Activated CD8-positive, alpha-beta memory T cell treated with anti-CD3 and anti-CD28 coated beads, Interleukin-2, amount 50 U/mL, for 48 hours (primary cell): ENCODE measurements around the gene TBC1D32.
"Not testable (repeated sequence)": the region's sequence is repeated elsewhere in the genome, so short reads cannot be mapped to it uniquely, and the experiment has no call there.

Source experiments
- DNase-seq: peaks from one replicate; pipeline ENCODE4 v3.0.0-alpha.2; 2020

Gene TBC1D32

DNA sequence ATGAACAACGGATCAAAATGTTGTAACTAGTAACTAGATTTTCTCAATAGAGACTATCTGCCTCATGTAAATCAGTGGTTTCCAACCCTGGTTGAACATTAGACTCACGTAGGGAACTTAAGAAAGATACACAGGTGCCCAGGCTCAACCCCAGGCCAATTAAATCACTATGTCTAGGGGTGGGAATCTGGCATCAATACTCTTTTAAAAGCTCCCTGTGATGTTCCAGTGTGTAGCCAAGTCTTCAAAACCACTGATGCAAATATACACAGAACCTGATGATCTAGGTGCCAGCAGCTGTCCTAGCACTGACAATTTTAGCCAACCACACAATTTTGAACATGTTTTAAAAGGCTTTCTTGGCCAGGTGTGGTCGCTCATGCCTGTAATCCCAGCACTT is 128.7 kb downstream of the TBC1D32 start:
- DNase-seq, result no peak

- DNase-seq, result no peak
Observed at GRCh38 chr6:121201105-121201504, 133.2 kb downstream of the TBC1D32 start.

GRCh38 chr6:121196042-121196441 is 138.2 kb downstream of the TBC1D32 start:
- not testable (repeated sequence) for DNase-seq

GRCh38 chr6:121190122-121190521 is 144.2 kb downstream of the TBC1D32 start:
- DNase-seq, result no peak

GRCh38 chr6:121188356-121188755 is 145.9 kb downstream of the TBC1D32 start:
- DNase-seq, result no peak

DNA sequence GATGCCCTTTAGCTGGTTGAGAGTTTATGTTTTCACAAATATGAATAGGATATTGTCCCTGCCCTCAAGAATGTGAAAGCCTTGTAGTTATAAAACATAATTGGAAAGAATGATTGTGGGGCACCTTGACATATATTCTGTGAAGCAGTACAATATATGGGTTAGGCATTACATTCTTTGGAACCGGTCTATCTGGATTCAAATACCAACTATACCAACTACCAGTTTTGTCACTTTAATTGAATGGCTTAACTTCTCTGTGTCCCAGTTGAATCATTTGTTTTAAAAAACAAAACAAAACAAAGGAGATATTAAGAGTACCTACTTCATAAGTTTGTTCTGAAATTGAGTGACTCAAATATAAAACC is 146.5 kb downstream of the TBC1D32 start:
- no peak for DNase-seq

DNA sequence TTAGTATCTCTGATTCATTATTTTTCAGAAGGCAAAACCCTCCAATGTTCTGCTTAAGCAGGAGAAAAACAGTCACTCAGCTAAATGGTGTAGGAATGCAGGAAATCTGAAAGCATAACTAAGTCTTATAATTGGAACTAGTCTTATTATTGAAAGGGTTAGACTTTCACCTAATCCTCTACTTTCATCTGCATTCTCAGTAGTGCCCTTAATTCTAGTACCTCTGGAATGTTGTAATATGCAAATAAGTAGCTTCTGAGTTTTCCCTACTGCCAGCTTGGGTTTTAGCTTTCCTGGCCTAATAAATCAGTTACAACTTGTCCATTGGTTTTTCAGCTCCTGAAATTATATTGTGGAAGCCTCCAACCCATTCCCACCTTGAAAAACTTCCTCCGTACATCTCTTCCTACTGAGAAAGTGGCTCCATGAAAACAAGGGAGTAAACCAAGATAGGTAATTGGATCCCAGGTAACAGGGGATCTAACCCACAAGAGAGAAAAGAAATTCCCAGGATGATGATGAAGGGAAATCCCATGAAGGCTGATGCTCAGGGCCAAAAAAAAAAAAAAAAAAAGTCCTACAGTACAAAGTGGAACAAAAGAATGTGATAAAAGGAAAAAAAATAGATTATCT is 147.0 kb downstream of the TBC1D32 start:
- no peak for DNase-seq

DNA sequence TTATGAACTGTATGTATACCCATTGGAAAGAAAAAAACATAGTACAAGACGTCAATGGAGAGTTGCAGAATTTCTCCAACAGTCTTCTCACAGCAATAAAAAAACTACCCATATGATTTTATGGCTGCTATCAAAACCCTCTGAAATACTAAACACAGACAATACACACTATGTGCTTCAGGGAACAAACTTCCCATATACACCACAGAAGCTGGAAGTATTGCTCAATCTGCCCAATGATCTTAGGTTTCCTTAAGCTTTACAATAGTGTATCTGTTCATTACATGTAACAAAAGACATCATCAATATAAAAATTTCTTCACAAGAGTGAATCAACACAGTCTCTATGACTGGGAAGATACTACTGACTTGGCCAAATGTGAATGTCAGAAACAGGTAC is 150.5 kb downstream of the TBC1D32 start:
- DNase-seq, result no peak

DNA sequence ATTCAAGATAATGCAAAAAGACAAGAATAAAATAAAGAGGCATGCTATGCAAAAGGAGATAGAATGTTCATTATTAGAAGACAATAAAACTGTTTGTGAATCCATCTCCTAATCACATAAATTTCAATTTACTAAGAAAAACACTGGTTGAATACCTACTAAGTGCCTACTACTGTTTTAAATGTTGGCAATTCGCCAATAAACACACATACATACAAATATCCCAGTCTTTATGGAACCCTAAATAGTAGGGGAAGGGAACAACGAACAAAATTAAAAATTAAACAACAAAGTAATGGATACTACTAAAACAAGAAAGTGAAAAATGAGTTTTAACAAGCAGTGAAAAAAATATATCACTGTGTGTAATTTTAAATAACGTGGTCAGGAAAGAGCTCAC is 158.5 kb downstream of the TBC1D32 start:
- DNase-seq, result no peak

DNA sequence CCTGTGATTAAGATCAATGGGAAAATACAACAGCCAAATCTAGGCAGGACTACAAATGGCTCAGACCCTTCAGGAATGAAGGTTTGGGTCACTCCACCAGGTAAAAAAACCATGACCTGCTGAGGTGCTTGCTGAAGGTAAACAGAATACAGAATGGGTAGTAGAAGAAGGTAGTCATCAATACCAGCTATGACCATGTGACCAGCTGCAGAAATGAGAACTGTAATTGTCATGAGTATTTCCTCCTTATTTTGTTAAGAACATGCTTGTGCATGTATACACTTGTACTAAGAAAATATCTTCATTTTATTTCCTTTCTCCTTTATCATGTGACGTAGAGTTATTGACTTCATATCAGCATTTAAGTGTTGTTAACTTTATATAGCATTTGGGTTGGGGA is 161.8 kb downstream of the TBC1D32 start:
- not testable (repeated sequence) for DNase-seq

DNA sequence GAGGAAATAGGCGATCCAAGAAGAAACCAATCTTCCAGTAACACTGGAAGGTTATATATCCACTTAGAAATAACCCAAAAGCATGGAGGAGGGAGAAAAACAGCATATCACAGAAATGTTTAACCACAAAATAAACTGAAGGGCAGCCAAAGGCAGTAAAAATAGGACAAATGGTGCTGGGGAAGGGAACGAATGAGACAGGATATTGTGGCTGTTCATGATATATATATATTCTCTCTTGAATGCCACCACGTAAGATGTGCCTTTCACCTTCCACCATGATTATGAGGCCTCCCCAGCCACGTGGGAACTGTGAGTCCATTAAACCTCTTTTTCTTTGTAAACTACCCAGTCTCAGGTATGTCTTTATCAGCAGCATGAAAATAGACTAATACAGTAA is 162.4 kb downstream of the TBC1D32 start:
- DNase-seq, result no peak

- no peak for DNase-seq
Observed at GRCh38 chr6:121161886-121162285, 172.4 kb downstream of the TBC1D32 start.

GRCh38 chr6:121160276-121160675 is 174.0 kb downstream of the TBC1D32 start:
- DNase-seq, result no peak

DNA sequence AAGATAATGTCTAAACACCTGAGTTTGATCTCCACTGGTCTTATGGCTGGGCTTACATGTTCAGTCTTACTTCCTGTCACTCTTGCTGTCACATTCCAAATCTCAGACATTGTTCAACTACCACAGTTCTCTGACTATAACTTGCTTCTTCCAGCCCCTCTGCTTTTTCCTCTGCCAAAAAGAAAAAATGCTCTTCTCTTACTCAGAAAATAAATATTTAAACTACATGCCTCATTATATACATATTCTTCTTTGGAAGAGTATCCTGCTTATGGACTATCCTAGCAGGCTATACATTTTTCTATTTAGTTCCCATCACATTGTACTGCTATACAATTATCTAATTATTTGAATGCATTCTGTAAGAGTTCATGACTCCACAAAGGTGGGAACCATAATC is 175.4 kb downstream of the TBC1D32 start:
- no peak for DNase-seq

DNA sequence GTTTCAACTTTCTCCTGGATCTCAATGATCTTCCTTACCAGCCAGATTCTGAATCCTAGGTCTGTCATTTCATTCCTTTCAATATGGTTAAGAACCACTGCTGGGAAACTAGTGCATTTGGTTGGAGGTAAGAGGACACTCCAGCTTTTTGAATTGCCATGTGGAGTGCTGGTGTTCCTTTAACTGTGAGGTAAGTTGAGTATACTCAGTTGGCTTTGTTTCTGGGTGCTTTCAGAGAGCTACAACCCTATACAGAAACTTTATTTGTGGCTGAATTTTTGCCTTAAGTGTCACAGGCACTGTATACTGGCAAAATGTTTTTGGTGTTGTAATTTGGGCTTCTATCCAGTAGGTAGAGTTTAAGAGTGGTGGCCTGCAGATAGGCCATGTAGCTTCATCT is 175.8 kb downstream of the TBC1D32 start:
- no peak for DNase-seq

DNA sequence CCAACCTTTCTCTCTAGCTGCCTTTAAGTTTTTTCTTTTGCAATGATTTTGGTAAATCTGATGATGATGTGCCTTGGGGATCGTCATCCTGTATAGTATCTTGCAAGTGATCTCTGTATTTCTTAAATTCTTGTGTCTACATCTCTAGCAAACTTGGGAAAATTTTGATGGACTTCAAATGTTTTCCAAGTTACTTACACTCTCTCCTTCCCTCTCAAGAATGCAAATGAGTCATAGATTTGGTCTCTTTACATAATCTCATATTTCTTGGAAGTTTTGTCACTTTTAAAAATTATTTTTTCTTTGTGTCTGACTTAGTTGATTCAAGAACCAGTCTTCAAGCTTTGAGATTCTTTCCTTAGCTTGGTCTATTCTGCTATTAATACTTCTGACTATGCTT is 176.4 kb downstream of the TBC1D32 start:
- DNase-seq, result no peak

DNA sequence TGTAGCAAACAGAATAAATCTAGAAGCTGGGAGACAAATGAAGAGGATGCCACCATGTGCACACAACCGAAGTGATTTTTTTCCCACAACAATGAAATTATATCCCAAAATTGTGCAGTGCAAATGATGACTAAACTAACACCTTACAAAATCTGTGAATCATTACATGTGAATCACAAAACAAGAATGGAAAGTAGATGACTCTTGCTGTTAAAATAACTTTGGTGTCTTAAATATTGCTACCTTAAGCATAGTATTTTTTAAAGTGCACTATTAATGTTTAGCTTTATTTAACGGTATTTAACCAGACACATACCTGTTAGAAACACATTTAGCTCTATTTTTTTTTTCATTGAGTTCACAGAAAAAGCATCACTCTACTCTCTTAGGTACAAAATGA is 190.8 kb downstream of the TBC1D32 start:
- DNase-seq, result no peak

GRCh38 chr6:121142093-121142492 is 192.2 kb downstream of the TBC1D32 start:
- no peak for DNase-seq

DNA sequence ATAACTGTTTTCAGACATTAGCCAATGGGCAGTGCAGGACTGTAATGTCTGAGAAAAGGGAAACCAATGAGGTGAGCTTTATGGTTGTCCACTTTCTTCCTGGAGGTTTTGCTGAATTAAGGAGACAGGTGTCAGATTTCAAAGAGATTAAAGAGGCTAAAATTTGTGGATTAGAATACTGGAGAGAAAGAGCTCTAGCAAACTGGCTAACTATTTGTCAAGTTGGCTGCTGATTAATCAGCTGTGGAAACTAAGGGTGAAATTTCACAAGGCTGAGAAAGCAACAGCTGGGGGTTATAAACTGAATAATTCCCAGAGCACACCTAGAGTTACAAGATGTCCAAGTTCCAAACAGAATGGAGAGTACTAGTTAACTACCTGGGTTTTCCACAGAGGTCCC is 198.9 kb downstream of the TBC1D32 start:
- DNase-seq, result no peak

DNA sequence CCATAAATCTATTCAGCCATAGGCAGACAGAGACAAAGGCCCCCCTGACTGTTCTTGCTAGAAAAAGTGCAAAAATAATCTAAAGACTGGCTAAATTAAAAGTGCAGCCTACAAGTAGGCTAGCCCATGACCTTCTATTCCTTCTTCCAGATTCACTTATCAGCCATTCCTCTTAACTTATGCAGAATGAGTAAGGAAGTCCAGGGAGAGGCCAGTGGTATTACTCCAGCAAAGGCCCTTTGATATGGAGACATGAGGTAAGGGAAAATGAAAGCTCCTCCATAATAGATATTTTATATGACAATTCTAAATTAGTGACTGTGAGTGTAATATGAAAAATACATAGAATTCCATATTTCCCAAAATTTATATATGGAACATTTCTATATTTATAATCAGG is 199.4 kb downstream of the TBC1D32 start:
- DNase-seq, result no peak

DNA sequence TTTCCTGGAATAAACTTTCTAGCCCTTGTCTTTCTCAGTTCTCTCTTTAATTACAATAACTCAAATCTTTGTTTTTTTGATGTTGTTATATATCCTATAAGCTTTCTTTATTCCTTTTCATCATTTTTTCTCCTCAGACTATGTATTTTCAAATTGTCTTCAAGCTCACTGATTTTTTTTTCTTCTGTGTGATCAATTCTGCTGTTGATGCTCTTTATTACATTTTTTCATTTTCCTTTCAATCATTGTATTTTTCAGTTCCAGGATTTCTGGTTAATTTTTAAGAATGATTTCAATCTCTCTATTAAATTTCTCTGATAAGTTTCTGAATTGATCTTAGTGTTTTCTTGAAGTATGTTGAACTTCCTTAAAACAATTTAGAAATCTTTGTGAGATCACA is 209.7 kb downstream of the TBC1D32 start:
- no peak for DNase-seq

DNA sequence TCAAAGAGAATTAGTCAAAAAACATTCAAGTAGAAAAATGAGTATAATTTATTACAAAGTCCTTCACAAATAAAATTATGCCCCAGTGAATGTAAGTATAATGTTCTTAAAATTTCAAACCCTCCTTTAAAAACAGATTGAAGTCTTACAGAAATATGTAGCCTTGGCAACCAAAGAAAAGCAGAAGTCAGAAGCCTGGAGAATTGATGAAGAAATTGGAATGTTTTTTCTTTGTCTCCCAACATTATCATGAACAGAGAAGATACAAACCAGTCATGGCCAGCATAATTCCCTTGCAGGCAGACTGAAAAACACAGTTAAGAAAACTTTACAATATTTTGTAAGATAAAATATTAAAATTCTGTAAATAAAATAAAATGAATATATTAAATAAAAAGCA is 221.9 kb downstream of the TBC1D32 start:
- no peak for DNase-seq

DNA sequence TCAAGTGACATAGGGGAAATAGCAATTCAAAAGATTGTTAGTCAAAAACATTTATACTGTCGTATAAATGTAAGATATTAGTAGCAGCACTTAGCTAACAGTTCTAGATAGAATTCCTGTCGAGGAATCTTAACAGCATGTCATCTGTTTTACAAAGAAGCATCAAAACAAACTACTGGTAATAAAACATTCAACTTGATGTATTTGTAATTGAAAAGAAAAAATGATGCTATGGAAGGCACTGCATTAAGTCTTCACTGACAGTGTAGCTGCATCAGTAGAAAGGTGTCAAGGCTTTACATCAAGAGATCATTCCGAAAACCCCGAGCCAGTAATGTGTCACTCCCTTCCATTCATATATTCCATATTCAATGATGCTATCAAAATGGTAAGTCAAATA is 223.5 kb downstream of the TBC1D32 start:
- DNase-seq, result no peak

DNA sequence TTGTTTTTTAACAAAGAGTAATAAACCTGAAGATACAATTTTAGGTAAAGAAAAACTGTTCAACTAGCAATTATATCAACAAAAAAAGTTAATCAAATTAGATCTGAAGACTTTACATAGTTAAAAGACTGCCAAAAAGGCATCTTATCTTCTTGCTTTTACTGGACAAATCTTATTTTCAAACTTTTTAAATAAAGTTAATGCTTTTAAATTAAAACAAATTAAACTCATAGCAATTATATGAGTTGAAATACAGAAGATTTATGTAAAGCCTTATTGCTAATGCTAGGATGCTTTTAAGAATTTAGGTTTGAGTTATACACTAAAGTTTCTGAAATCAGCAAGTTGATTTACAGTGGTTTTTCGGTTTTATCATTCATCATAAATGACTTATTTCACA is 227.3 kb downstream of the TBC1D32 start:
- no peak for DNase-seq

DNA sequence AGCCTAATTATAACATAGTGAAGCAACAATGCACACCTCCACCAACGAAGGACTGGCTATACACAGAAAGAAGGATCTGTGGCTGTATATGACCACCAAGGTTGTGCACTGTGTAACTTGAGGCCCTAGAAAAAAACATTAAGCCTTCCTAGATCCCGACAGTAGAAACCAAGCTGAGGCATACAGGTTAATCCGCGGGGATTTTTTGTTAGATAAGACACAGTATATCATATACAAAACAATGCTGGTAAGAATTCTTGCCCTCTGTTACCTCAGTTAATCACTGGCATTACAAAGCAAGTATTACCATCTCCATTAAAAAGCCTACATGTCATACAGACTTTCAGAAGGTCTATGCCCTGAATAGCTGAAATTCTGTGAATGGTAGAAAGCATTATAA is 228.8 kb downstream of the TBC1D32 start:
- DNase-seq, result no peak

DNA sequence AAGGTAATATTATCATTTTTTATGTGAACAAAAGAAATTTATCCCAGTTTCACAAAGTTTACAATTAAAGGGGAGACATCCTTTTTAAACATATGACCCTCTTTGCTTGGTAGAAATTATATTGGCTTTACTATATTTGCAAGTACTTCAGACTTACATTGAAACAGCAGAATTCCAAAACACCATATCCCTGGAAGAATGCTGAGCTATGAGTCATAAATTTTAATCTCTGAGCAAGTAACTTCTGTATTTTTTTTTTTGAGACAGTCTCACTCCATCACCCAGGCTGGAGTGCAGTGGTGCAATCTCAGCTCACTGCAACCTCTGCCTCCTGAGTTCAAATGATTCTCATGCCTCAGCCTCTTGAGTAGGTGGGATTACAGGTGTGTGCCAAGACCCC is 240.4 kb downstream of the TBC1D32 start:
- DNase-seq, result no peak
